Ascending aorta (tissue), 2 donors: ENCODE measurements around the gene BEND5. TPM values are rescaled to one million over a fixed set of nuclear protein-coding genes. Genes with fewer than 3 reads are reported as not detected.

Source experiments
- DNase-seq, 2 donors: peaks; one replicate each; pipeline ENCODE4 v3.0.0-alpha.2; 2019; ENCODE audit warnings: low spot score in 2 of 2
- H3K27ac ChIP-seq, 2 donors: fragments of 200-600 bp; sonication (generic); one replicate each; pipeline ENCODE4 v1.5.1; 2016 to 2017; ENCODE audit warnings: mild to moderate bottlenecking in 1 of 2
- H3K27me3 ChIP-seq: fragments of 200-600 bp; sonication (generic); one replicate; pipeline ENCODE4 v1.5.1; 2017
- H3K36me3 ChIP-seq, 2 donors: fragments of 200-600 bp; sonication (generic); one replicate each; pipeline ENCODE4 v1.5.1; 2016
- H3K4me1 ChIP-seq, 2 donors: fragments of 200-600 bp; sonication (generic); one replicate each; pipeline ENCODE4 v1.5.1; 2016 to 2017; ENCODE audit warnings: mild to moderate bottlenecking in 1 of 2
- H3K4me3 ChIP-seq, 2 donors: fragments of 200-600 bp; sonication (generic); one replicate each; pipeline ENCODE4 v1.5.1; 2016 to 2017; ENCODE audit warnings: mild to moderate bottlenecking in 1 of 2
- H3K9me3 ChIP-seq, 2 donors: fragments of 200-600 bp; sonication (generic); one replicate each; pipeline ENCODE4 v1.5.1; 2016
- CTCF ChIP-seq, 3 experiments: fragments of 200-600 bp in 2 of 3; fragments of 450-650 bp in 1 of 3; sonication (generic) in 2 of 3; IDR thresholded peaks; one replicate each; pipeline ENCODE4 v1.5.1; 2016 to 2019; ENCODE audit warnings: antibody characterized with exemption in 3 of 3, mild to moderate bottlenecking in 1 of 3, moderate library complexity in 1 of 3
- intact Hi-C: fragments of 100-400 bp; cut with DNase I; formaldehyde crosslinking; loops from one replicate; pipeline ENCODE4 v1.15.1; 2023
- total RNA-seq: library from RNA; depleted of rRNA; stranded (reverse); fragments of >200 nt; gene quantifications from one replicate; pipeline ENCODE4 v1.1.0, GENCODE V29; 2016

Gene BEND5
- total RNA-seq, 1 donor from 2014 or later: 3.4 TPM

GRCh38 chr1:48808496-48808895 is 31.8 kb upstream of the BEND5 start:
- H3K9me3 ChIP-seq: no peaks in the 10 kb centered on the region
- H3K4me3 ChIP-seq: no peak overlapping the region
- H3K4me1 ChIP-seq: peaks cover 5 to 18% of the 10 kb centered on the region in 2 donors
- intact Hi-C loops: no loop called here
- TF ChIP-seq CTCF (IDR thresholded peaks at IDR 0.05): no peak
- H3K27ac ChIP-seq: peak overlapping the region; percentile 38 to 62
- no peaks in the 10 kb centered on the region for H3K27me3 ChIP-seq
- DNase-seq: peak in 1 of 2 donors; percentile 63
- H3K36me3 ChIP-seq: no peaks in the 10 kb centered on the region

- DNase-seq: no peak
- Histone ChIP-seq H3K27ac (peak overlapping the region; percentile 38 to 62), H3K36me3 (no peaks in the 10 kb centered on the region), H3K27me3 (no peaks in the 10 kb centered on the region), H3K9me3 (no peaks in the 10 kb centered on the region), H3K4me1 (peaks cover 5 to 18% of the 10 kb centered on the region in 2 donors), H3K4me3 (no peak overlapping the region)
- no peak for TF ChIP-seq CTCF (IDR thresholded peaks at IDR 0.05)
- intact Hi-C loops: no loop called here
These were observed 31.0 kb upstream of the BEND5 start for GRCh38 chr1:48807554-48808260.

GRCh38 chr1:48803474-48803873 is 26.8 kb upstream of the BEND5 start:
- no peak for TF ChIP-seq CTCF (IDR thresholded peaks at IDR 0.05)
- no peak for DNase-seq
- no peak overlapping the region for H3K4me3 ChIP-seq
- H3K4me1 ChIP-seq: peaks cover 0 to 9% of the 10 kb centered on the region in 2 donors
- no peaks in the 10 kb centered on the region for H3K27me3 ChIP-seq
- no peak overlapping the region for H3K27ac ChIP-seq
- H3K36me3 ChIP-seq: no peaks in the 10 kb centered on the region
- intact Hi-C loops: no loop called here
- no peaks in the 10 kb centered on the region for H3K9me3 ChIP-seq

- TF ChIP-seq CTCF (IDR thresholded peaks at IDR 0.05): no peak
- Histone ChIP-seq H3K4me3 (no peak overlapping the region), H3K27ac (no peak overlapping the region), H3K9me3 (no peaks in the 10 kb centered on the region), H3K4me1 (peaks cover 0 to 3% of the 10 kb centered on the region in 2 donors), H3K27me3 (no peaks in the 10 kb centered on the region), H3K36me3 (no peaks in the 10 kb centered on the region)
- intact Hi-C loops: no loop called here
- no peak for DNase-seq
These were observed 18.1 kb upstream of the BEND5 start for GRCh38 chr1:48794816-48795215.

- Histone ChIP-seq H3K4me3 (no peak overlapping the region), H3K27me3 (no peaks in the 10 kb centered on the region), H3K27ac (no peak overlapping the region), H3K4me1 (peaks cover 0 to 3% of the 10 kb centered on the region in 2 donors), H3K36me3 (no peaks in the 10 kb centered on the region), H3K9me3 (no peaks in the 10 kb centered on the region)
- intact Hi-C loops: no loop called here
- DNase-seq: no peak
- TF ChIP-seq CTCF (IDR thresholded peaks at IDR 0.05): no peak
These were observed 17.2 kb upstream of the BEND5 start for GRCh38 chr1:48793863-48794262.
